Measurements from ENCODE around the gene NDUFB8.
A peak's percentile ranks its signal among the peaks of the same experiment; 100 is the strongest.

NDUFB8 gene

GRCh38 chr10:100562008-100562672 lies 32.5 kb upstream of the NDUFB8 start (continued):
- TF ChIP-seq, protein P1, sequence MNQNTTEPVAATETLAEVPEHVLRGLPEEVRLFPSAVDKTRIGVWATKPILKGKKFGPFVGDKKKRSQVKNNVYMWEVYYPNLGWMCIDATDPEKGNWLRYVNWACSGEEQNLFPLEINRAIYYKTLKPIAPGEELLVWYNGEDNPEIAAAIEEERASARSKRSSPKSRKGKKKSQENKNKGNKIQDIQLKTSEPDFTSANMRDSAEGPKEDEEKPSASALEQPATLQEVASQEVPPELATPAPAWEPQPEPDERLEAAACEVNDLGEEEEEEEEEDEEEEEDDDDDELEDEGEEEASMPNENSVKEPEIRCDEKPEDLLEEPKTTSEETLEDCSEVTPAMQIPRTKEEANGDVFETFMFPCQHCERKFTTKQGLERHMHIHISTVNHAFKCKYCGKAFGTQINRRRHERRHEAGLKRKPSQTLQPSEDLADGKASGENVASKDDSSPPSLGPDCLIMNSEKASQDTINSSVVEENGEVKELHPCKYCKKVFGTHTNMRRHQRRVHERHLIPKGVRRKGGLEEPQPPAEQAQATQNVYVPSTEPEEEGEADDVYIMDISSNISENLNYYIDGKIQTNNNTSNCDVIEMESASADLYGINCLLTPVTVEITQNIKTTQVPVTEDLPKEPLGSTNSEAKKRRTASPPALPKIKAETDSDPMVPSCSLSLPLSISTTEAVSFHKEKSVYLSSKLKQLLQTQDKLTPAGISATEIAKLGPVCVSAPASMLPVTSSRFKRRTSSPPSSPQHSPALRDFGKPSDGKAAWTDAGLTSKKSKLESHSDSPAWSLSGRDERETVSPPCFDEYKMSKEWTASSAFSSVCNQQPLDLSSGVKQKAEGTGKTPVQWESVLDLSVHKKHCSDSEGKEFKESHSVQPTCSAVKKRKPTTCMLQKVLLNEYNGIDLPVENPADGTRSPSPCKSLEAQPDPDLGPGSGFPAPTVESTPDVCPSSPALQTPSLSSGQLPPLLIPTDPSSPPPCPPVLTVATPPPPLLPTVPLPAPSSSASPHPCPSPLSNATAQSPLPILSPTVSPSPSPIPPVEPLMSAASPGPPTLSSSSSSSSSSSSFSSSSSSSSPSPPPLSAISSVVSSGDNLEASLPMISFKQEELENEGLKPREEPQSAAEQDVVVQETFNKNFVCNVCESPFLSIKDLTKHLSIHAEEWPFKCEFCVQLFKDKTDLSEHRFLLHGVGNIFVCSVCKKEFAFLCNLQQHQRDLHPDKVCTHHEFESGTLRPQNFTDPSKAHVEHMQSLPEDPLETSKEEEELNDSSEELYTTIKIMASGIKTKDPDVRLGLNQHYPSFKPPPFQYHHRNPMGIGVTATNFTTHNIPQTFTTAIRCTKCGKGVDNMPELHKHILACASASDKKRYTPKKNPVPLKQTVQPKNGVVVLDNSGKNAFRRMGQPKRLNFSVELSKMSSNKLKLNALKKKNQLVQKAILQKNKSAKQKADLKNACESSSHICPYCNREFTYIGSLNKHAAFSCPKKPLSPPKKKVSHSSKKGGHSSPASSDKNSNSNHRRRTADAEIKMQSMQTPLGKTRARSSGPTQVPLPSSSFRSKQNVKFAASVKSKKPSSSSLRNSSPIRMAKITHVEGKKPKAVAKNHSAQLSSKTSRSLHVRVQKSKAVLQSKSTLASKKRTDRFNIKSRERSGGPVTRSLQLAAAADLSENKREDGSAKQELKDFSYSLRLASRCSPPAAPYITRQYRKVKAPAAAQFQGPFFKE (tag by site-specific recombination; IDR thresholded peaks at IDR 0.05; ENCODE audit: borderline replicate concordance) = no peak
- TF ChIP-seq ZBTB26 (tag by site-specific recombination; optimal IDR thresholded peaks at IDR 0.05) = peak; percentile 15
- TF ChIP-seq ZNF571 (tag by site-specific recombination; IDR thresholded peaks at IDR 0.05) = no peak
- TF ChIP-seq BCL11A (tag by site-specific recombination; IDR thresholded peaks at IDR 0.05; ENCODE audit: low read depth) = no peak
- TF ChIP-seq, protein P2, sequence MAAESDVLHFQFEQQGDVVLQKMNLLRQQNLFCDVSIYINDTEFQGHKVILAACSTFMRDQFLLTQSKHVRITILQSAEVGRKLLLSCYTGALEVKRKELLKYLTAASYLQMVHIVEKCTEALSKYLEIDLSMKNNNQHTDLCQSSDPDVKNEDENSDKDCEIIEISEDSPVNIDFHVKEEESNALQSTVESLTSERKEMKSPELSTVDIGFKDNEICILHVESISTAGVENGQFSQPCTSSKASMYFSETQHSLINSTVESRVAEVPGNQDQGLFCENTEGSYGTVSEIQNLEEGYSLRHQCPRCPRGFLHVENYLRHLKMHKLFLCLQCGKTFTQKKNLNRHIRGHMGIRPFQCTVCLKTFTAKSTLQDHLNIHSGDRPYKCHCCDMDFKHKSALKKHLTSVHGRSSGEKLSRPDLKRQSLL (tag by site-specific recombination; IDR thresholded peaks at IDR 0.05) = no peak
- no peak for TF ChIP-seq ZNF626 (tag by site-specific recombination; IDR thresholded peaks at IDR 0.05)
- TF ChIP-seq GLIS1 (tag by site-specific recombination; IDR thresholded peaks at IDR 0.05) = peak; percentile 81
- TF ChIP-seq ZNF510 (tag by site-specific recombination; IDR thresholded peaks at IDR 0.05; ENCODE audit: insufficient replicate concordance) = no peak
- TF ChIP-seq, protein P3, sequence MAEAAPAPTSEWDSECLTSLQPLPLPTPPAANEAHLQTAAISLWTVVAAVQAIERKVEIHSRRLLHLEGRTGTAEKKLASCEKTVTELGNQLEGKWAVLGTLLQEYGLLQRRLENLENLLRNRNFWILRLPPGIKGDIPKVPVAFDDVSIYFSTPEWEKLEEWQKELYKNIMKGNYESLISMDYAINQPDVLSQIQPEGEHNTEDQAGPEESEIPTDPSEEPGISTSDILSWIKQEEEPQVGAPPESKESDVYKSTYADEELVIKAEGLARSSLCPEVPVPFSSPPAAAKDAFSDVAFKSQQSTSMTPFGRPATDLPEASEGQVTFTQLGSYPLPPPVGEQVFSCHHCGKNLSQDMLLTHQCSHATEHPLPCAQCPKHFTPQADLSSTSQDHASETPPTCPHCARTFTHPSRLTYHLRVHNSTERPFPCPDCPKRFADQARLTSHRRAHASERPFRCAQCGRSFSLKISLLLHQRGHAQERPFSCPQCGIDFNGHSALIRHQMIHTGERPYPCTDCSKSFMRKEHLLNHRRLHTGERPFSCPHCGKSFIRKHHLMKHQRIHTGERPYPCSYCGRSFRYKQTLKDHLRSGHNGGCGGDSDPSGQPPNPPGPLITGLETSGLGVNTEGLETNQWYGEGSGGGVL (tag by site-specific recombination; IDR thresholded peaks at IDR 0.05) = no peak
- TF ChIP-seq ELK4 (IDR thresholded peaks at IDR 0.05; ENCODE audit: borderline replicate concordance, low read depth, low read length) = no peak
- no peak for TF ChIP-seq ZSCAN4 (tag by site-specific recombination; IDR thresholded peaks at IDR 0.05)
- no peak for TF ChIP-seq HIC1 (tag by site-specific recombination; IDR thresholded peaks at IDR 0.05)
- no peak for TF ChIP-seq ZSCAN16 (tag by site-specific recombination; IDR thresholded peaks at IDR 0.05)
- no peak for TF ChIP-seq ZNF266 (tag by site-specific recombination; IDR thresholded peaks at IDR 0.05; ENCODE audit: low read depth)
- TF ChIP-seq ZNF121 (tag by site-specific recombination; IDR thresholded peaks at IDR 0.05) = 0 out of 2 replicates have a peak, but pooled peaks have one; percentile 25
- no peak for TF ChIP-seq ZNF558 (tag by site-specific recombination; IDR thresholded peaks at IDR 0.05)
- TF ChIP-seq GLIS2 (tag by site-specific recombination; IDR thresholded peaks at IDR 0.05) = peak; percentile 50; the same call in 1 of the 2 replicates
- no peak for TF ChIP-seq ZFP3 (tag by site-specific recombination; IDR thresholded peaks at IDR 0.05; ENCODE audit: low read depth)
- peak; percentile 52 for TF ChIP-seq EGR2 (tag by site-specific recombination; IDR thresholded peaks at IDR 0.05; ENCODE audit: low read depth)
- TF ChIP-seq KLF16 (tag by site-specific recombination; IDR thresholded peaks at IDR 0.05) = peak; percentile 36; the same call in 1 of the 2 replicates
- no peak for TF ChIP-seq ZNF530 (tag by site-specific recombination; IDR thresholded peaks at IDR 0.05; ENCODE audit: low read depth)
- TF ChIP-seq ZNF561 (tag by site-specific recombination; IDR thresholded peaks at IDR 0.05; ENCODE audit: borderline replicate concordance) = no peak
- TF ChIP-seq ZNF596 (tag by site-specific recombination; IDR thresholded peaks at IDR 0.05) = no peak
- 0 out of 2 replicates have a peak, but pooled peaks have one; percentile 21 for TF ChIP-seq IKZF3 (tag by site-specific recombination; IDR thresholded peaks at IDR 0.05)
